Kidney epithelial cell (primary cell): ENCODE data around the gene DOCK10. TPM values are rescaled to one million over a fixed set of nuclear protein-coding genes. Genes with fewer than 3 reads are reported as not detected.
"Not testable (repeated sequence)": the region's sequence is repeated elsewhere in the genome, so short reads cannot be mapped to it uniquely, and the experiment has no call there.

Source experiments
- DNase-seq: peaks from one replicate; pipeline ENCODE4 v3.0.0-alpha.2; 2010; ENCODE audit warnings: low read depth
- H3K27me3 ChIP-seq: 2 replicates; pipeline ENCODE4 v1.6.0; 2011; ENCODE audit warnings: low read length; ENCODE audit not compliant: control insufficient read depth, insufficient read depth
- H3K36me3 ChIP-seq: 2 replicates; pipeline ENCODE4 v1.5.1; 2011; ENCODE audit warnings: low read length; ENCODE audit not compliant: control insufficient read depth, insufficient read depth
- H3K4me3 ChIP-seq: 2 replicates; pipeline ENCODE4 v1.5.1; 2011; ENCODE audit warnings: low read depth, mild to moderate bottlenecking, control low read depth, low read length
- CTCF ChIP-seq: IDR thresholded peaks from 2 replicates; pipeline ENCODE4 v1.5.1; 2011; ENCODE audit warnings: mild to moderate bottlenecking, moderate library complexity, low read length, control low read depth, inconsistent platforms; ENCODE audit not compliant: insufficient read depth, poor library complexity, severe bottlenecking
- total RNA-seq: library from RNA; depleted of rRNA; stranded (reverse); fragments of >200 nt; gene quantifications from 2 replicates; pipeline ENCODE4 v1.2.3, GENCODE V29; 2015

Gene DOCK10
- total RNA-seq, 1 donor from 2014 or later: 5.0 TPM

GRCh38 chr2:225056330-225057073, 14.2 kb upstream of the DOCK10 start:
- TF ChIP-seq CTCF: no peak
- no peaks in the 10 kb centered on the region for H3K27me3 ChIP-seq
- H3K4me3 ChIP-seq: no peak overlapping the region
- no peaks in the 10 kb centered on the region for H3K36me3 ChIP-seq
- no peak for DNase-seq

GRCh38 chr2:225055714-225056113, 13.4 kb upstream of the DOCK10 start:
- TF ChIP-seq CTCF: no peak
- H3K4me3 ChIP-seq: no peak overlapping the region
- no peaks in the 10 kb centered on the region for H3K36me3 ChIP-seq
- no peak for DNase-seq
- no peaks in the 10 kb centered on the region for H3K27me3 ChIP-seq

- H3K27me3 ChIP-seq: no peaks in the 10 kb centered on the region
- no peak for TF ChIP-seq CTCF
- no peak overlapping the region for H3K4me3 ChIP-seq
- DNase-seq: no peak
- H3K36me3 ChIP-seq: no peaks in the 10 kb centered on the region
Measured at GRCh38 chr2:225052703-225053102, 10.4 kb upstream of the DOCK10 start.

- not testable (repeated sequence) for H3K4me3 ChIP-seq, H3K27me3 ChIP-seq, DNase-seq, H3K36me3 ChIP-seq
Measured at GRCh38 chr2:225047502-225047901, 5.2 kb upstream of the DOCK10 start.

- DNase-seq: no peak
- Histone ChIP-seq H3K27me3 (peaks cover 2% of the 10 kb centered on the region), H3K36me3 (no peaks in the 10 kb centered on the region), H3K4me3 (peak overlapping the region; percentile 64)
- TF ChIP-seq CTCF: no peak
Measured at GRCh38 chr2:225042800-225043167, 516 bp upstream of the DOCK10 start.

- DNase-seq: peak; percentile 5
- H3K36me3 ChIP-seq: no peaks in the 10 kb centered on the region
- peak overlapping the region; percentile 64 for H3K4me3 ChIP-seq
- peaks cover 2% of the 10 kb centered on the region for H3K27me3 ChIP-seq
- TF ChIP-seq CTCF: no peak
Measured at GRCh38 chr2:225041207-225041850, 939 bp downstream of the DOCK10 start.
